ENCODE data around the gene OAT. TPM values are rescaled to one million over a fixed set of nuclear protein-coding genes. Genes with fewer than 3 reads are reported as not detected.

The OAT gene
- total and polyA plus RNA-seq, 10 of the 15 experiments (the other 5 are each of a cell fraction or from before 2014, with no cell fraction given): 1.2 to 9.8 (median 1.6) TPM

- Histone ChIP-seq H3K4me2 (ENCODE audit: control insufficient read depth, insufficient read depth) (no peak overlapping the region), H3K9me3 (replicated peaks; ENCODE audit: control insufficient read depth, insufficient read depth, low read length) (no peaks in the 10 kb centered on the region), H3K27me3 (replicated peaks in 1 of 2; ENCODE audit: control insufficient read depth in 2 of 2, insufficient read depth in 2 of 2, low read length in 1 of 2) (peaks cover 17 to 20% of the 10 kb centered on the region in 2 experiments), H3K4me1 (ENCODE audit: control insufficient read depth, insufficient read depth, low read length) (no peaks in the 10 kb centered on the region), H3K79me2 (ENCODE audit: control insufficient read depth, insufficient read depth, low read length) (no peaks in the 10 kb centered on the region), H3K36me3 (ENCODE audit: control insufficient read depth in 2 of 2, insufficient read depth in 2 of 2, low read length in 1 of 2) (no peaks in the 10 kb centered on the region), H3K9ac (ENCODE audit: control insufficient read depth, insufficient read depth, low read length) (no peak overlapping the region), H4K20me1 (ENCODE audit: control insufficient read depth, insufficient read depth) (no peaks in the 10 kb centered on the region), H3K27ac (ENCODE audit: control insufficient read depth, insufficient read depth) (no peak overlapping the region), H3K4me3 (no peak overlapping the region), H2AFZ (ENCODE audit: control insufficient read depth, low read depth, low read length) (no peak overlapping the region)
- no peak for TF ChIP-seq SIX5 (IDR thresholded peaks at IDR 0.05; ENCODE audit: low read depth, low read length, severe bottlenecking)
- no peak for TF ChIP-seq MYB (IDR thresholded peaks at IDR 0.05; ENCODE audit: borderline replicate concordance, low read depth, low read length)
- no peak for TF ChIP-seq RAD51 (IDR thresholded peaks at IDR 0.05)
- TF ChIP-seq IRF3 (IDR thresholded peaks at IDR 0.05): no peak
- TF ChIP-seq LARP7 (IDR thresholded peaks at IDR 0.05): no peak
- TF ChIP-seq EZH2 (IDR thresholded peaks at IDR 0.05; ENCODE audit: borderline replicate concordance, control insufficient read depth, low read depth, low read length): no peak
- no peak for TF ChIP-seq PML (IDR thresholded peaks at IDR 0.05; ENCODE audit: low read length)
- no peak for TF ChIP-seq CREM (IDR thresholded peaks at IDR 0.05; ENCODE audit: low read depth)
- no peak for TF ChIP-seq CTCF (IDR thresholded peaks at IDR 0.05 in 2 of 3, conservative IDR thresholded peaks at IDR 0.05 in 1 of 3; ENCODE audit: control insufficient read depth in 2 of 3, extremely low read depth in 1 of 3, insufficient read depth in 1 of 3, low read depth in 3 of 3, low read length in 3 of 3)
- RAD21 ChIA-PET (ENCODE audit: unreplicated experiment): no interaction called here
- ATAC-seq (no peak), FAIRE-seq (no peak), DNase-seq (ENCODE audit: low read depth, low spot score) (no peak)
- WGBS (ENCODE audit: insufficient coverage, insufficient replicate concordance, low lambda C conversion rate, missing lambda C conversion rate): 33% methylated on average over 6 of the region's 6 CpGs
- no TSS peak for BruUV-seq (replicated peaks)
- intact Hi-C loops (cut with micrococcal nuclease; ENCODE audit: unreplicated experiment): no loop called here
- SMC1A ChIA-PET (ENCODE audit: uncharacterized antibody, unreplicated experiment): no interaction called here
- POLR2A ChIA-PET: no interaction called here
- CTCF ChIA-PET: no interaction called here
- in situ Hi-C loops (cut with MboI): no loop called here
Measured at GRCh38 chr10:124451276-124451675, 32.6 kb upstream of the OAT start.

Measured in GM12878 (cell line).